NOMO-1 (cell line): ENCODE measurements around the gene MT1M.
A peak's percentile ranks its signal among the peaks of the same experiment; 100 is the strongest.
"Not testable (repeated sequence)": the region's sequence is repeated elsewhere in the genome, so short reads cannot be mapped to it uniquely, and the experiment has no call there.

ENCODE experiments used
- DNase-seq, 2 experiments: peaks; one replicate each; lab custom pipeline; 2025; ENCODE audit not compliant: unreplicated experiment in 2 of 2; lab: John Stamatoyannopoulos, UW

The MT1M gene

DNA sequence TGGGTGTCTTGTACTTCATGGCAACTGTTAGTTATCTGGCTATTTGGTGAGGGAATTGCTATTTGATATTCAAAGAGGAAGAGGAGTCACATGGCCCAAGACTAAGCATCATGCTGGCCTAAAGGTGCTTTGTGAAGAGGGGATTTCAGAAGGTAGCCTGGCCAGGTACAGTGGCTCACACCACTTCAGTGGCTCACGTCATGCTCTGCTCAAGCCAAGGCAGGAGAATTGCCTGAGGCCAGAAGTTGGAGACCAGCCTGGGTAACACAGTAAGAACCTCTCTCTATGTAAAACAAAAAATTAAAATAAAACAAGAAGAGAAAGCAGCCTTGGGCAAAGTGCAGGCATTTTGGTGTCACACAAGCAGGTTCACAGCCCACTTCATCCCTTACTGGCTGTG is 12.9 kb downstream of the MT1M start:
- DNase-seq, result no peak

DNA sequence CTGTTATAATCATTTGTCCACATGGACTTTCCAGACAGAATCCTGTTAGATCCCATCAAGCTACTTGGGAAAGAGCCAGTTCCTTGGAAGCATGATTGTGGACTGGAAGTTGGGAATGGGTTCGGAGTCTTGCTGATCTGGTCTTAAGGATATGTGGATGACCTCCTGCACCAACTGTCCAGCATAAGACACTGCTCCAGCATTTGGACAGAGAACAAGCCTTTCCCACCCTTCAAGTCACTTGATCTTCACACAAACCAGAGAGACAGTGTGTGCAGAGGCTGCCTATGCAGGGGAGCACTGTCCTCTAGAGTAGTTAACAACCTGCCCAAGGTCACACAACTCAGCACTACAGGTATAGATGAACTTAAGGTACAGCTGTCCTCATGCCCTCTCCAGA is 13.4 kb downstream of the MT1M start:
- DNase-seq, result no peak

DNA sequence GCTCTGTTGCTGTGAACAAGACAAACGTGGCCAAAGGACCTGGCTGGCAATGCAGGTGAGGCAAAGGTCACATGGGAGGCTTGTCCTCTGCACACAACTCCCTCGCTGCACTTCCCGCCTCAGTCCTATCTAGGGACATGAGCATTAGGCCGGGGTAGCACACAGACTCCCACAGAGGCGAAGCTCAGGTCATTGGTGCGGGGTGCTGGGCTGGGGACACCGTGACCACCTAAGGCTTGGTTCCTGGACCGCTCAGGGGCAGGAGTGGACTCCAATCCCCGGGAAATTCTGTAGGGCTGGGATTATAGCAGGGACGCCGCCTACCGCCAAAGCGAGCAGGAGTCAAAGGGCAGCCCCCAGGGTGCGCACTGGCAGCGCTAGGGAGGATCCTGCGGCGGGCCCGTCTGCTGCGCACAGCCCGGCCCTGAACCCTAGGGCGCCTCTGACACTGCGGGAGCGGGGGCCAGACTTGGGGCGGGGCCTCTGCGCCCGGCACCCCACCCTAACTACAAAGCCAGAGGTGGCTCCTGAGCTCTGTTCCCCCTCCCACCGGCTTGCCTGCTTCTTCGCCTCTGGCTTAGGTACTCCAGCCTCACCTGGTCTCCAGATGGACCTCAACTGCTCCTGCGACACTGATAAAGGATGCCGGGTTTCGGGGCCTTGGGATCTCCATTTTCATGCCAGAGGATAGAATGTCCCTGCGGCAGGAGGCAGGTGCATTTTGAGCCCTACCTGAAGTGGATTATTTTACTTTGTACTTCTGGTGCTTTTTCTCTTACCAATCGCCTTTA is 15.4 kb downstream of the MT1M start:
- no peak for DNase-seq

DNA sequence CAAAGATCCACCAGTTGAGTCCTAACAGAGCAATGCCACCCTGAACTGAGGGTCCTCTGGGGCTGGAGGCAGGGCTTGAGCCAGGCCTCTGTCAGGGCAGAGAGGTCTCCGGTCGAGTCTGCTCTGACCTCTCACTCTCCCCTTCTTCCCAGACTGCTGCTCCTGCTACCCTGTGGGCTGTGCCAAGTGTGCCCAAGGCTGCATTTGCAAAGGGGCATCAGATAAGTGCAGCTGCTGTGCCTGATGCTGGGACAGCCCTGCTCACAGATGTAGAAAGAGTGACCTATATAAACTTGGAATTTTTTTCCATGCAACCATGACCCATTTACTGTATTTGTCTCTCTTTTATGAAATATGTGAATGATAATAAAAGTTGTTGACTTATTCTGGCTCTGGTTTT is 16.8 kb downstream of the MT1M start:
- DNase-seq, result no peak

DNA sequence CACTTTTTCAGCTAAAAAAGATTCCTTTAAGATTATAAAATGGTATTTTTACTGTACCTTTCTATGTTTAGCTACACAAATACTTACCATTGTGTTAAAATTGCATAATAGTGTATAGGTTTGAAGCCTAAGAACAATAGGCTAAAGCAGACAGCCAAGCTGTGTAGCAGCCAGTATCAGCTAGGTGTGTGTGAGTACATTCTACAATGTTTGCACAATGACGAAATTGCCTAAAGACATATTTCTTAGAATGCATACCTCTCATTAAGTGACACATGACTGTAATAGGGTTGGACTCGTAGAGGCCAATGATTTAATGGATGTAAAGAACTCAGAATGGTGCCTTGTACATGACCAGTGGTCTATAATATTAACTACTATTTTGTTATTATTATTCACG is 17.4 kb downstream of the MT1M start:
- DNase-seq, result no peak

DNA sequence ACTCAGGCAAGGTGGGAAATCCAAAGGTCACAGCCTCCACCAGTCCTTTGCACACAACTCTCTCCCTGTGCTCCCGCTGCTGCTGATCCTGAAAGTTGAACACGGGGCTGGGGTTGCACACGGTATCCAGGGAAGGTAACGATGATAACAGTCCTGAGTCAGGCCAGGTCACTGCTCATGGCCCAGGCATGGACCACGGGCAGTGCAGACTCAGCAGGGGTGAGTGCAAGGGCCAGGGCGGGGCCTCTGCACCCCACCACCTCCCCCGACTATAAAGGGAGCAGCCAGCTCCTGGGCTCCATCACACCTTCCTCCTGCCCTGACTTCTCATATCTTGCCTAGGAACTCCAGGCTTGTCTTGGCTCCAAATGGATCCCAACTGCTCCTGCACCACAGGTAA is 19.1 kb downstream of the MT1M start, which contains the start of gene MT1B:
Gene MT1B (plus strand): TSS at position 301 of the 400 bp plus-strand sequence. CDS start 68 bp downstream, at position 369.
- no peak for DNase-seq

DNA sequence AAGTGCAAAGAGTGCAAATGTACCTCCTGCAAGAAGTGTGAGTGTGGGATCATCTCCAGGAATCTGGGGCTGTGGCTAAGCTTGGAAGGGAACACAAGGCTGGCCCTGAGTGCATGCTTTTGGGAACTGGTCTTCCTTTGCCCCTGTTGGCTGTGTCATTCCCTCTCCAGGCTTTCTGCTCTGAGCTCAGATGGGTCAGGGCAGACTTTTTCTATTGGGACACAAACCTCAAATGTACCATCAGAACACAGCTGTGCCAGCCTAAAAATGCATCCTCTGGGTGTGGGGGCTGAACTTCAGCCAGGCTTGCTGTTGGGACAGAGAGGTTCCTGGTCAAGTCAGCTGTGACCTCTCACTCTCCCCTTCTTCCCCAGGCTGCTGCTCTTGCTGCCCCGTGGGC is 20.1 kb downstream of the MT1M start:
- DNase-seq, result no peak

DNA sequence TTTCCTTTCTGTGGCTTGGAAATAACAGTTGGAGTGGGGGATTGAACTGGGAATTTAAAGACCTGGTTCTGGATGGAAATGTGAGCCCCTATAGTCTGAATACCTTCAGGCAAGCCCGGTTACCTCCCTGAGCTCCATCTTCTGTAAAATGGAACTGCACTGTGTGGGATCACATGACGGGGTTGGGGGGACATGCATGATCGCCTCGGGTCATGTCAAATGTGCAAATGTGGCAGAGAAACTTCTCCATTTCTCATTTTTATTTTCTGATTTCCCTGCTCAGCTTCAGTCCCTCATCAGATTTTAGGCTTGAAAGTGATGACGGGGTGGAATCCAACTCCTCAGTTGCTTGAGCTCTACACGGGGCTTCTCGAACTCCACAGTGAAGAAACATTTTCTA is 20.8 kb downstream of the MT1M start:
- no peak for DNase-seq

DNA sequence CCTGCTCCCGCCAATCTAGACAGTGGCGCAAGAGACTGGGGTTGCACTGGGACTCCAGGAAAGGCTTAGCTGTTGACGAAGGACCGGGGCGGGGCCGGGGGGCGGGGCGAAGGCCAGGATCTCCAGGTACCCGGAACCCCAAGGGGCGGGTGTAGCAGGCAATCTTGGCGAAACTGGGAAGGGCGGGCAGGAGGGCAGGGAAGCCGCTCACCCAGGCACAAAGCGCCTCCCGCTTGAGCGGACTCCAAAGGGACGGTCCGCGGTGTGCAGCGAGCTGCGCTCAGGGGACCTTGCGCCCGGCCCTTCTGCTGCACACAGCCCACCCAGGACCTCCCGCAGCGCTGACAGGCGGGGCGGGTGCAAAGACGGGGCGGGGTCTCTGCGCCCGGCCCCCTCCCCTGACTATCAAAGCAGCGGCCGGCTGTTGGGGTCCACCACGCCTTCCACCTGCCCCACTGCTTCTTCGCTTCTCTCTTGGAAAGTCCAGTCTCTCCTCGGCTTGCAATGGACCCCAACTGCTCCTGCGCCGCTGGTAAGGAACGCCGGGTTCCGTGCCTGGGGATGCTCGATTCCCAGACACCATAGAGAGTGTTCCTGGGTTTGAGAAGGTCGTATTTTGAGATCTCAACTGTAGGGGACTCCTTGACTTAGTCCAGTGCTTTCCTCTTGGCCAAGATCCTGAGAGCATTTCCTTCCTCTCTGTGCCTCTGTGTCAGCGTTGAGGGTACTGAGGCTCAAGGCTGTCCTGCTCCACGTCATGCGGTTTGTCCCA is 25.3 kb downstream of the MT1M start, which contains the start of gene MT1F:
Gene MT1F (plus strand): TSS at position 405 of the 772 bp plus-strand sequence. CDS start 100 bp downstream, at position 505.
- peak; percentile 80 to 85 for DNase-seq

DNA sequence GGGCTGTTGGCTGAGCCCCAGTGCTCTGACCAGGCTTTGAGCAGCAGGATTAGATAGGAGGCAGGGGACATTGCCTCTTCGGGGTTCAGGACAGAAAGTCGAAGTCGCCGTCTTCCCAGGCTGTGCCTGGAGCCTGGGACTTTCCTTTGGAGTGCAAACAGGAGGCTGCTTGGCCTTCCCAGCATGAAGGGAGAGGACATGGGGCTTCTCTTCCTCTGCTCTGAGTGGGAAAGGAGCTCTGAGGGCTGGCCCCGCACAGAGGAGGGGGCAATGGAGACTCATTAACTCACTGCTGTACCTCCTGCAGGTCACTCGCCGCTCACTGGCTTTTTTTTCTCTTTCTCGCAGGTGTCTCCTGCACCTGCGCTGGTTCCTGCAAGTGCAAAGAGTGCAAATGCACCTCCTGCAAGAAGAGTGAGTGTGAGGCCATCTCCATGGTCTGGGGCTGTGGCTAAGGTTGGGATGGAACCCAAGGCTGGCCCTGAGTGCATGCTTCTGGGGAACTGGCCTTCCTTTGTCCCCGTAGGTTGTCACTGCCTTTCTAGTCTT is 25.9 kb downstream of the MT1M start:
- no peak for DNase-seq

DNA sequence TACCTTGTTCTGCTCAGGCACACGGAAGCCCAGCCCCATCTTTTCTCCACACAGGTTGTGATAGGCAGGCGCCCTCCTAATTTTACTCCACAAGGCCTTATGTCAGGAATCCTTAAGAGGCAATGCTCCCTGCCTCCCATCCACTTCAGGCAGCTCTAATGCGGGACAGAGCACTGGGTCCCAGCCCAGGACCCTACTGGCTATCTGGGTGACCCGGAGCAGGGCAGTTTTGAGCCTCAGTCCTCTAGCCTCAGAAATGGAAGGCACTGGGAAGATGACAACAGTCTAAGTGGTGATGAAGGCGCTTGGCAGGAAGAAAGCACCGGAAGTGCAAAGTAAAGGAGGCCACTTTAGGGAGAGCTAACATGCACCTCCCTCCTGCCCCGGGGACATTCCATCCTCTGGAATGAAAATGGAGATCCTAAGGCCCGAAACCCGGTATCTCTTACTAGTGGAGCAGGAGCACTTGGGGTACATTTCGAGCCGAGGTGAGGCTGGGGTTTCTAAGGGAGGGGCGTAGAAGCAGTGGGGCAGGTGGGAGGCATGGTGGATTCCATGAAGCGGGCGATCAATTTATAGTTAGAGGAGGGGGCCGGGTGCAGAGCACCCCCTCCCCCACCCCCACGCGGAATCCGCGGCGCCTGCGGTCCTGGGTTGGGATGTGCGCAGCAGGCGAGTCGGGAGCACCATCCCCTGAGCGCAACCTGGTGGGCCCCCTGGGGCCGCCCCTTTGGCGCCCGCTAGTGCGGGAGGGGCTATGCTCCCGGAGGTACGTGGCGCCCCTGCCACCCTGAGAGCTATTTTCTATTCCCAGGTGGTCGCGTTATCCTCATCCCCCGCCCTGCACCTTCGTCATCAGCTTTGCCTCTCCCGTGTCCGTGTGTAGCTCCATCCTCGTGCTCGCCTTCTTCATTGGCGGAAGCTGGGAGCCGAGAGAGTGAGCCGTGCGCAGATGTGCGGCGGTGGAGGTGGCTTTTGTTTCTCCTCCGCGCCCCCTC is 30.2 kb downstream of the MT1M start:
- DNase-seq, result no peak

DNA sequence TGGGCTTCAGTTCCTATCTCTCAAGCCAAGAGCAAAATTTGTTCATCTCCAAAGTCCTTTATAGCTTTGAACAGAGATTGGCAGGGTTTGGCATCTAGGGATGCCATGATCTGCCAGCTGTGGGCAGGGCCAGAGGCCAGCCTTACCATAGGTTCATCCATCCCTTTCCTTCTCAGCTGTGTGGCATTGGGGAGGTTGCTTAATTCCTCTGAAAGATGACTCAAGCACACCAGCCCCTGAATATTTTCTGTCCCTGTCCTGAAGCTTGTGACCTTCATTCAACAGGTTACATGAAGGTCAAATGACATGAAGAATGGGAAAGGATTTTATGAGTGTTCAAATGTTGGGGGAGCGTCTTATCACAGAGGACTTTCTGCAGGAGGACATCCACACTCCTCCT is 32.0 kb downstream of the MT1M start:
- no peak for DNase-seq

DNA sequence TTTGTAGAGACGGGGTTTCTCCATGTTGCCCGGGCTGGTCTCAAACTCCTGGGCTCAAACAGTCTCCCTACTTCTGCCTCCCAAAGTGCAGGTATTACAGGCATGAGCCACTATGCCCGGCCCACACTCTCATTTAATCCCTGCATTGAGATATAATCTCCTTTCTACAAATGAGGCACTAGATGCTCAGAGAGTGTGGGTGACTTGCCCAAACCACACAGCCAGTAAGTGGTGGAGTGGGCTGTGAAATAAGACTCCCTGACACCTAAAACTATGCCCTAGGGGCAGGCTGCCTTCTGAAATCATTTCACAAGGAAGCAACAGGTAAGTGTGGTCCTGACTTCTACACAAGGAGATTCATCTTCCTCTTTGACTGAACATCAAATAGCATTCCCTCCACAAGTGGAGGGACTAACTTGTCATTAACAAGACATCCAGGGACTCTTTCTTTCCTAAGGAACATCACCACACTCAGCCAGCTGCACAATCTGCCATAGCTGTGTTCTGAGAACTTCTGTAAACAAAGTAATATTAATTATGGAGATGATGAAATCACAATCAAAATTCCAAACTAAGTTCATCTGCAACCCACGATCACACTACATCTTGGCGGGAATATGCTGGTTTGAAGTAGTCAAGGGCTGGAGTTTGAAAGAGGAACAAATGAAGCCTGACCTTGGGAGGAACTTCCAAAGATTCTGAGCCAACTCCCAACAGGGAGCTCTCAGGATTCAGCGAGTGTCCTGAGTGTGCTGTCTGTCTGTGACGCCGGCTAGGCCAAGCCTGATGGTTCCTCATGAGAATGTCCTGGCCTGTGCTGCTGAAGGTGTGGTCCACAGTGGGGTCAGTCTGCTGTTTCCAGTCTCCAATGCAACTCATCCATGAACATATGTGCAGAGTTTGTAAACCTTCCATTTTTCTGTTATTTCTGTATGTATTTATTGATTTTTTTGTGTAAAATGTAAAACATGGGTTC is 33.1 kb downstream of the MT1M start:
- not testable (repeated sequence) for DNase-seq

DNA sequence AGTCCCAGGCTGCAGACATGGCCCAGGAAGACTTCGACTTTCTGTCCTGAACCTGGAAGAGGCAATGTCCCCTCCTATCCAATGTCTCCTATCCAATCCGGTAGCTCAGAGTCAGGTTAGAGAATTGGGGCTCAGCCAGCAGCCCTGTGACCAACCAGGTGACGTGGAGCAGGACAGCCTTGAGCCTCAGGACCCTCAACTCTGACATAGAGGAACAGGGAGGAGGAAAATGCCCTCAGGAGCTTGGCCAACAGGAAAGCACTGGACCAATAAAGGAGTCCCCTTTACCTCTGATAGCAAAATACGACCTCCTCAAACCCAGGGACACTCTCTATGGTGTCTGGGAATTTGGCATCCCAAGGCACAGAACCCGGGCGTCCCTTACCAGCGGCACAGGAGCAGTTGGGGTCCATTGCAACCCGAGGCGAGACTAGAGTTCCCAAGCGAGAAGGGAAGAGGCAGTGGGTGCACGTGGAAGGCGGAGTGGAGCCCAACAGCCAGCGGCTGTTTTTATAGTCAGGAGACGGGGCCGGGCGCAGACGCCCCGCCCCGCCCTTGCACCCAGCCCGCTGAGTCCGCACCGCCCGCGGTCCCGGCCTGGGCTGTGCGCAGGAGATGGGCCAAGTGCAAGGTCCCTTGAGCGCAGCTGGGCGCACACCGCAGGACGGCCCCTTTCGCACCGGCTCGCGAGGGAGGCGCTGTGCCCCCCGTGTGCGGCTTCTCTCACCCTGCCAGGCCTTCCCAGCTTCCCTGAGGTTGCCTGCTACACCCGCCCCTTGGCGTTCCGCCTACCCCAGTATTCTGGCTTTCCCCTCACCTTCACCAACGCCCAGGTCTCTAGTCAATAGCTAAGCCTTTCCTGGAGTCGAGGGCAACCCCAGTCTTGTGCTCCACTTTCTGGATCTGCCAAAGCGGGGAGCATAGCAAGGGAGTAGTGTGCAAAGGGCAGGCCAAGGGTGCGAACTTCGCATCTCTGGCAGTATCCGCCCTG is 35.4 kb downstream of the MT1M start, which contains the start of gene MT1G:
Gene MT1G (minus strand): TSS at position 485 of the 991 bp plus-strand sequence. CDS start 72 bp downstream, at position 413.
- DNase-seq, result peak; percentile 82 to 96

DNA sequence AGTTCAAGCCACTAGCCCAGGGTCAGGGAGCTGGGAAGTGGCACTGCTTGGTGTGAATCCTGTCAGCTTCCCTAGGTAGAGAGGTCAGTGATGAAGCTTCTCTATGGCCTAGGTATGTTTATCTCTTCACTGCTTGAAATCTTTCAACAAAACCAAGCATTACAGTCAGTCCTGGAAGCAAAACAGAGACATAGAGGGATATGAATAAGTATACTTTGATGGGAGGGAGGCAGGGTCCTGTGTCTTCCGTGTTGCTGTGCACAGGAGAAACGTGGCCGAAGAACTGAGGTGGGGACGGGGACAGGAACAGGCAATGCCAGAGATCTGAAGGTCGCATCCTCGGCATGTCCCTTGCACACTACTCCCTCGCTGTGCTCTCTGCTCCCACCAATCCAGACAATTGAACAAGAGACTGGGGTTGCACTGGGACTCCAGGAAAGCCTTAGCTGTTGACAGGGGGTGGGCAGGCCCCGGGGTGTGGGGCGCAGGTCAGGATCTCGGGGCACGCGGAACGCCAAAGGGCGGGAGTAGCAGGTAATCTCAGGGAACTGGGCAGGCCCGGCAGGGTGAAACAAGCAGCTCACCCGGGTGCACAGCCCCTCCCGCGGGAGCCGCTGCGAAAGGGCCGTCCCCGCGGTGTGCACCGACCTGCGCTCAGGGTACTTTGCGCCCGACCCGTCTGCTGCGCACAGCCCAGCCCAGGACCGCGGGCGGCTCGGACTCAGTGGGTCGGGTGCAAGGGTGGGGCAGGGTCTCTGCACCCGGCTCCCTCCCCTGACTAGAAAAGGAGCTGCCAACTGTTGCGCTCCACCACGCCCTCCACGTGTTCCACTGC is 36.8 kb downstream of the MT1M start, which contains the start of gene MT1H:
Gene MT1H (plus strand): TSS at position 810 of the 835 bp plus-strand sequence. CDS start 71 bp downstream, outside the sequence.
- DNase-seq, result peak; percentile 55 to 77

DNA sequence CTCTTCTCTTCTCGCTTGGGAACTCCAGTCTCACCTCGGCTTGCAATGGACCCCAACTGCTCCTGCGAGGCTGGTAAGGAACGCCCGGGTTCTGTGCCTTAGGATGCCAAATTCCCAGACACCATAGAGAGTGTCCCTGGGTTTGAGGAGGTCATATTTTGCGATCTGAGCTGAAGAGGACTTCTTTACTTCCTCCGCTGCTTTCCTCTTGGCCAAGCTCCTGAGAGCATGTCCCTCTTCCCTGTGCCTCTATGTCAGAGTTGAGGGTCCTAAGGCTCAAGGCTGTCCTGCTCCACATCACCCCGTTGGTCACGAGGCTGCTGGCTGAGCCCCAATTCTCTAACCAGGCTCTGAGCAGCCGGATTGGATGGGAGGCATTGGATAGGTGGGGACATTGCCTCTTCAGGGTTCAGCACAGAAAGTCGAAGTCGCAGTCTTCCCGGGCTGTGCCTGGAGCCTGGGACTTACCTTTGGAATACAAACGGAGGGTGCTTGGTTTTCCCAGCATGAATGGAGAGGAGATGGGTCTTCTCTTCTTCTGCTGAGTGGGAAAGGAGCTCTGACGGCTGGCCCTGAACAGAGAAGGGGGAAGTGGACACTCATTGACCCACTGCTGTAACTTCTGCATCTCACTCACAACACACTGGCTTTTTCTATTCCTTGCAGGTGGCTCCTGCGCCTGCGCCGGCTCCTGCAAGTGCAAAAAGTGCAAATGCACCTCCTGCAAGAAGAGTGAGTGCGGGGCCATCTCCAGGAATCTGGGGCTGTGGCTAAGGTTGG is 37.6 kb downstream of the MT1M start:
- DNase-seq, result peak in 1 of 2 experiments; percentile 35
